ENCODE results near the gene STPG2.
A peak's percentile ranks its signal among the peaks of the same experiment; 100 is the strongest.

Gene STPG2

DNA sequence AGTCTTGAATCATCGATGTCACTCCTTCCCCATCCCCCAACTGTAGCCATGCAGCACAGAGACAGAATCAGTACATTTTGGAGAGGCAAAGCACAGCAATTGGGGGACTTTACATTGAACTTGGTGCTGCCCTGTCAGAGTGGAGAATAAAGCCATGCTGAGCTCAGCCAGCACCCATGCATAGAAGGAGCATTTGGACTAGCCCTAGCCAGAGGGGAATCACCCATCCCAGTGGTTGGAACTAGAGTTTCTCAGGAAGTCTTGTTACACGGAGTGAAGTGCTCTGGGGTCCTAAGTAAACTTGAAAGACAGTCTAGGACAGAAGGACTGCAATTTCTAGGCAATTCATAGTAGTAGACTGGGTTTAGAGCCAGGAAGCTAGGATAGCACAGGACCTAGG is 49.6 kb downstream of the STPG2 start:
- DNase-seq (ENCODE audit: low spot score) = no peak

DNA sequence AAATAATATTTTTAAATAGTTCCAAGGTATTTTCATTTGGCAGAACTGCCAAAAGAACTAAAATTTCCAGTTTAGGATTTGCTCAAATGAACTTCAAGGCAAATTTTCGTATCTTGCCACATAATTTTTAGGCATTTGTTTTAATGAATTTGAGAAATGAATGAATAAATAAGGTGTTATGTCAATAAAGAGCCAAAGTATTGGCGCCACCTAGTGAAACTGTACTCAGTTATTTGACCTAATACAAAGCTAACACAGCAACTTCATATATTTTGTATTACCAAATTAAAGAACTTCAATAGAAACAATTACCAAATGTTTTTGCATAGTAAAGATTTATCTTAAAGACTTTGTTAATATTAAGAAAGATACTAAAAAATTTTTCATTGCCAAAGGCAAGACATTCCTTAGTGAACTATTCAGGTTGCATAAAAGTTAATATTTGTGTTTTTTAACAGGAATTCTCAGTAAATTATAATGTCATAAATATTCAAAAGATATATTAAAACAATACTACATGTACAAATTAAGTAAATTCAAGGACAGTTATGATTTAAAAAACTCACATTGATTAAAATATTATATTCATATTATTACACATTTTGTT is 50.3 kb downstream of the STPG2 start:
- peak; percentile 26 for DNase-seq (ENCODE audit: low spot score)

DNA sequence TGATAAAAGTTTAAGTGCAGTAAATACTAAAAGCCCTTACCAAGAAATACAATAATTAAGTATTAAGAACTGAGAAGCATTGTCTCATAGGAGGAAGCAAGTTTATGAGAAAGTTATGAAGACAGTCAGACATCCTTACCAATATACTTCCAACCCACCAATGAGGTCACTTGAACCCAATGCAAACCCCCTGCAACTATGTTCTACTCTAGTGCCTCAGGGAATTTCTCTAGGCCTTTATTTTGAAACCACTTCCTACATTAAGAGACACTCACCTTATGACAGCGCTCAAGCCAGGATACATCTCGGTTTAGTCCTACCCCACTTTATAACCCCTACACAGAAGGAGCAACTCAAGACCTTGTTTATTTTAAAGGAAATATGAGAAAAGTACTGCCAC is 61.3 kb downstream of the STPG2 start:
- no peak for DNase-seq (ENCODE audit: low spot score)

DNA sequence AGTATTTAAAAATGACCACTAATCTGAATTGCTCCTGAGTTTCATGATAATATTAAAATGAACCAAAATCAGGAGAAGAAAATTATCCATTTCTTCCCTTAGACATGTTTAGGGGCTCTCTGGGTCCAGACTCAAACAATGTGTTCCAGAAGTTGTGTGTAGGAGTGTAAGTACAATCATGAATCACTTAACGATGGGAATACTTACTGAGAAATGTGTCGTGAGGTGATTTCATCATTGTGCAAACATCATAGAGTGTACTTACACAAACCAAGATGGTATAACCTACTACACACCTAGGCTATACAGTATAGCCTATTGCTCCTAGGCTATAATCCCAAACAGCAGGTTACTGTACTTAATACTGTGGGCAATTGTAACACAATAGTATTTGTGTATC is 74.8 kb downstream of the STPG2 start:
- DNase-seq (ENCODE audit: low spot score) = no peak

DNA sequence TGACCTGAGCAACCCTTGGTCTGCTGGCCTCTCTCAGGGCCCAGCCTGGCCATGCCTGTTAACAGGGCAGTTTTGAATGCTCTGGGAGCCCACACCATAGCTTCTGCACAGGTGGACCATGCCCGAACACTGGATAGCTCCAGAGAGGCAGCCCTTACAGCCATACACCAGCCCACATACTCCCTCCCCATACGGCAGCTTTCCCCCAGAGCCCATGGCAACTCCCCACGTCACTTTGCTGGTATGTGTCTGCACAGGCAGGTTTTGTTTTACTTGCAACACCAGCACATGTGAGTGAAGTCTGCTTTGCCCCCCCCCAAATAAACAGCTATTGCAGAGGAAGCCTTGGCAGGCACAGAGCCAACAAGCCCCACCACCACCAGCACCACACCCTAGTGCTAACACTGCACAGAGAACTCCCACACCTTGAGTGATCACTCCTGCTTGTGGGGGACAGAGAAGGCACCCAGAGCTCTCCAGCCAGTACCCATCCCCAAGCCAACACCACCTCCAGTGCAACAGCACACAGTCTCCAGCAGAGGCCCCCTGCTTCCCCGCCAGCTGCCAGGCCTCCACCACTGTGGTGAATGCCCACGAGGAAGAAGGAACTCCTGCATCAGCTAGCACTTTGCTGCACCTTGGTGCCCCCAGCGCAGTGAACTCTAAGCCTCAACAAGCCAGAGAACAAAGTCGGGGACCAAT is 87.3 kb downstream of the STPG2 start:
- no peak for DNase-seq (ENCODE audit: low spot score)

DNA sequence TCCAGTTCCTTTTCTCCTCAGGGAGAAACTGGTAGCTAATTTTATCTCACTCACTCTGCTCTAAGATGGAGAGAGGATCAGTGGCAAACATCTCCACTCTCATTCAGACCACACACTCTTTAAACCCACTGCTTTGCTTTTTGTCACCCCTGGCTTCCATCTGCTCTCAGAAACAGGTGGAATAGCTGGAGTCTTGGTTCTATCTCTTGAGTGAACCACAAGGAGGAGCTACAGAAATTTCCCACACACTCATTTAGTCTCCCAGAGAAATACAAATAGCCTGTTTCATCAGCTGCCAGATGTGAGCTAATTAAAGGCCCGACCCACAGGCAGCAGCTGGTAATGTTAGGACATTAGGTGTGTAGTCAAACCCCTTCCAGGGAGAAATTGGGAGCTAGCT is 96.6 kb downstream of the STPG2 start:
- DNase-seq (ENCODE audit: low spot score) = no peak

DNA sequence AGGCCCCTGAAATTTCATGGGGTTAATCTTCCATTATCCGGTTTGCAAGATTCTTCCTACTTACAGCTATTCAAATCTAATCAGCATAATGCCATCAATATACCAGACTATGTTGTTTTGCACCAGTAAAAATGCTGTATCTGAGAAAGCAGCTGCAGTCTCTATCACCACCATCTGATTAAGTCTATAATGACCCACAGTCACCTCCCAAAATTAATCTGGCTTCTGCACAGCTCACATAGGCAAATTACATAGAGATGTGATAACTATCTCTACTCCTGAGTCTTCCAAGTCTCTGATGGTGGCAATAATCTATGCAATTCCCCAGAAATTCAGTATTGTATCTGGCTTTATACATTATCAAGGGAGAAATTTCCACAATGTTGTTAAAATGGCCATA is 113.2 kb downstream of the STPG2 start:
- no peak for DNase-seq (ENCODE audit: low spot score)

DNA sequence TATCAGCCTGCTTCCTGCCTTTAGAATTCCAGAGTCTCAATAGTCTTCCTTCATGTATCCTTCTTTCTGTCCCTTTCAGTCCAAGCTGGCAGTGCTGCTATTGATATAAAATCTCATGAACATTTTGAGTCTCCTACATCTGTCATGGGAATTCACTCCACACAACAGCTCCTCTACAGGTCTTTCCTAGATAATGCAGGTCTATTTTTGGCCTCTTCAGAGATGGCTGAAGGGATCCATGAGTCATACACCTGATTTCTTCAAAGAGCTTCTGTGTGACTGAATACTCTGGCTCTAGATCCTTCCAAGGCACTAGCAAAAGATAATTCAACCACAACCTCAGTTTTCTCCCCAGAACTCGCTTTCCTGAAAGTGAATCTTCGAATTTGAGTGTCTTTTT is 115.4 kb downstream of the STPG2 start:
- no peak for DNase-seq (ENCODE audit: low spot score)

DNA sequence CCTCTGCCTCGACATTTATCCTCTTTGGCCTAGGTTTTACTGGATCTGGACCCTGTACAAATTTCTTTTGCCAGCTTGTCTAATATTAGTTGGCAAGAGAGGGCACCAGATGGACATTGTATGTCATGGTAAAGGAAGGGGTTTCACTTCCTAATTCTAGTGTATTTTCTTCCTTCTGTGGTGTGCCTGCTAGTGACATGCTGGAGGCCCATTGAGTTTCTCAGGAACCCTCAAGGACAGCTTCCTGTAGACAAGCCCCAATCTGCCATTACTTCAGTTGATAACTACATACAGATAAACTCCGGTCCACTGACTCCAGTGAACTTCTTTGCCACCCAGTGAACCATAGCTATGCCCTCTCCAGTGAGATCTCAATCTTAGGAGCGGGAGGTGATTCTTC is 116.9 kb downstream of the STPG2 start:
- DNase-seq (ENCODE audit: low spot score) = no peak

DNA sequence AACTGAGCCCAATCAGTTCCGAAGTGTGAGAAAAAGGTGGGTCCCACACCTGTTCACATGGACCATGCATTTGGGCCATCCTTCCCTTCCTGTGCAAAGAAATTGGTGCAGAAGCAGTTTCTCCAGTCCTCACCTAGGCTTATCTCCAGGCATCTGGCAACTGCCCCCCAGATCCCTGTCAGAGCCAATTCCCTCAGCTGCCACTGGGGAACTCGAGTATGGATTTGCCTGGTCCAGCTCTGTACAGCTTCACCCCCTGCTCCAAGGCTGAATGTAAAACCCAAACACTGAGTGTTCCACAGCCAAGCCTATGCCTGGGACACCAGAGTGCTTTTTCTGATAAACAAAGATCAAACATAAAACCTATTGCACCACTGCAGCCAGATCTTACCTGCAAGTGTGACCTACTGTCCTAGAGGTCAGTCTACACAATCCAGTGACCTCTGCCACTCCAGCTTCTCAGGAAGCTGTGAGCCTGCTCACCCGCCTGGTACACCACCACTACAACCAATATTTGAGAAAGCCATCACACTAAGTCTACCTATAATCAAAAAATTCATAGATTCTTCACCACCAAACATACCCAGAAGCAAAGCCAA is 136.4 kb downstream of the STPG2 start:
- no peak for DNase-seq (ENCODE audit: low spot score)

DNA sequence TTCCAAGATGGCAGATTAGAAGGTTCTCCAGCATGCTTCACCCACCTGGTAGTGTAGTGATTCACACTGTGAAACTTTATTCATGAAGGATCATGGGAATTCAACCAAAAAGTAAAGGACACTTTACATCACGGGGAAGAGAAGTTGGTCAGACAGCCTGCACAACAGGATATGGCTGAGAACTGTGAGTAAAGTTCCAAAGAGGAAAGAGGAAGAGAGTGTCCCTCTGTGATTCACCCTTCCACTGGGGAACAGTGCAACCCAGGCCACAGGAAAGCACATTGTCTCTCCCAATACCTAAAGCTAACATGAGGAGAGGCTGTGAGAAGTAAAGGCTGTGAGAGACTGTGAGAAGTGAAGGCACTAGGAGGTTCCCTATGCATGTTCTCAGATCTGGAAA is 137.2 kb downstream of the STPG2 start:
- no peak for DNase-seq (ENCODE audit: low spot score)

DNA sequence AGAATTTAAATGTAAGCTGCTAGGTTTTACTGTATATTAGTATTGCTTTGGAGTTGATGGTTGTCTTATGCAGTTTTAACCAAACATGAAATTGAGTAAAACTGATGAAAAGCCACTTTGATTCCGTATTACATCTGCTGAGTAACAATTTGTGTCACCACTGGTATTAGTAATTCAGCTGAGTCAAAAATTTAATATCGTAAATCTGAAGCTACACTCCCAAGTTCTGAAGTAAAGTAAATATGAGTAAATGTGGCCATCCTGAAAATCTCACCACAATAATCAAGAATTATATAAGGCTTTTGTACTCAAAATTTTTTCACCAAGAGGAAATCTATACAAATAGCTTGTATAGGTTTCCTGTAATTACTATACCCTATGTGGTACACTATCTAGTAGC is 142.3 kb downstream of the STPG2 start:
- DNase-seq (ENCODE audit: low spot score) = no peak

DNA sequence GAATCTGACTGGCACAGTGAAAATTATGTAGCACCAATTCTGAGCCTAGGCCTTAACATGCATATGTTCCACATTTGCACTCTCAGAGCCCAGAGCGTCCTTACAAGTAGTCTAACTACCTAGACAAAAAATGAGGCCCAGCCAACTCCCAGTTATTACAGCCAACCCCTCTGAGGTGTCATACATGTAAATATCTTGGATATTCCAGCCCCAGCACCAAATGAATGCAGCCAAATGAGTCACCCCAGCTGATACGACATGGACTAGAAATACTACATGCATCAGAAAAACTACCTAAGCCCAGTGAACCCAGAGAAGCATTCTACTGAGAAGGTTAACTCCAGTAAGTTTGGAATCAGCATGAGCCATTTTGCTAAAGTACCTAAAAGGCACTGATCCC is 145.1 kb downstream of the STPG2 start:
- no peak for DNase-seq (ENCODE audit: low spot score)

DNA sequence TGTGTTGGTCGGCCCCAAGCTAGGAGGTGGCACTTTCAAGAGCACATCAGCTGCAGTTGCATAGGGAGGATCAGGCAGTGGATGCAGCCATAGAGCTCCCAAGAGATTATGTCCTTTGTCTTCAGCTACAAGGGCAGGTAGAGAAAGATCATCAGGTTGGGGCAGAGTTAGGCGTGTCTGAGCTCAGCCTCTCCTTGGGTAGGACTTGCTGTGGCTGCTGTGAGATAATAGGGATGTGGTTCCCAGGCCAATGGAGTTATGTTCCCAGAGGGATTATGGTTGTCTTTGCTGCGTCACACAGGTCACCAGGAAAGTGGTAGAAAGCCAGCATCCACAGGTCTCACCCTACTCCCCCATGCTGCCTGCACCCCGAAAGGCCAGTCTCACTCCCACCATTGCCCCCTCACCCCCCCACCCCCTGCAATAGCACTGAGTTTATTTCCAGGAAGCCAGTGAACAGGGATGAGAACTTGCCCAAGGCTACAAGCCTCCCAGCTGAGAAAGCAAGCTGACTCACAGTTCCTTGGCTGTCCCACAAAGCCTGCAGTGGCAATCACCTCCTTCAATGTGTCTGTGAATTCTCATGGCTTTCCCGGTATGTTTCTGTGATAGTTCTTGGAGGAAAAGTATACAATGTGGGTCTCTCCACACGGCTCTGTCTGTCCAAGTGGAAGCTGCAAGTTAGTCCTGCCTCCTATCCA is 148.4 kb downstream of the STPG2 start:
- DNase-seq (ENCODE audit: low spot score) = no peak

DNA sequence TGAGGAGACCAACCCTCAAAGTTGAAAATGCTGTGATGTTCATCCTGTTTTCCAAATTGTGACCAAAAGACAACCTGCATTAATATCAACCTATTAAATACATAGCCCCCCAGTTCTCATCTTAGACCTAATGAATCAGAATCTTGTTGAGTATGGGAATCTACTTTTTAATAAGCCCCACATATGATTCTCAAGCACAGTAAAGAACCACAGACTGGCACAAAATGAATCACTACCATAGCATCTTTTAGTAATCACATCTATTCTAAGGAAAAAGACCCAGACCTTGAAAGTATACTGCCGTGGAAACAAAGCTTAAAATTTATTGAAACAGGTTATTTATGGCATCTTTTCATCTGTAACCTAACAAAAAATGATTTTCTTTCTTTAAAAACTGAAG is 152.9 kb downstream of the STPG2 start:
- DNase-seq (ENCODE audit: low spot score) = no peak

DNA sequence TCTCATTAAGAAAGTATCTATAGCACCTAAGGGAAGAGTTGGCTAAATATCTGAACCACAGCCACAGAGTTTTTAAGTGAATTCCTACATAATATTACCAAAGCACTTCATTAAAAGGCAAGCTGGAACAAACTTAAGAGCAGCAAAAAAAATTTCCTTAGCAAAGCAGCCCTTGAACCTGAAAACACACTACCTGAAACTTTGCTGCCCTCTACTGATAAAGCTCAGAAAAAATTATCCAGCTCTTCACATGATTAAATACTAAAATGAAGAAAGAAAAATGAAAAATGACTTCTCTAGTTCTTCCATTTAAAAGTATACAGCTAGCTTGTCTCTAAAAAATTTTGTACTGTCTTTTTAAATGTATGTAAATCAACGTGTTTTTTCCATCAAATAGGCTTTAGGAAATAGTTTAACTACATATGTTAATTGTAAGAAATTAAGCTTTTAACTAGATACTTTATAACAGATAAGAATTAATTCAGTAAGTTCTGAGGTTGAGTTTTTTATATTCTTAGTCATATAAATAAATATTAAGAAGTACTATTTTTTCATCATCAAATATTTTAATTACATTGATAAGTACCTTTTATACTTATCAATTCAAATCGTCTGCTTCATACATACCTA is 156.1 kb downstream of the STPG2 start:
- peak; percentile 37 for DNase-seq (ENCODE audit: low spot score)

DNA sequence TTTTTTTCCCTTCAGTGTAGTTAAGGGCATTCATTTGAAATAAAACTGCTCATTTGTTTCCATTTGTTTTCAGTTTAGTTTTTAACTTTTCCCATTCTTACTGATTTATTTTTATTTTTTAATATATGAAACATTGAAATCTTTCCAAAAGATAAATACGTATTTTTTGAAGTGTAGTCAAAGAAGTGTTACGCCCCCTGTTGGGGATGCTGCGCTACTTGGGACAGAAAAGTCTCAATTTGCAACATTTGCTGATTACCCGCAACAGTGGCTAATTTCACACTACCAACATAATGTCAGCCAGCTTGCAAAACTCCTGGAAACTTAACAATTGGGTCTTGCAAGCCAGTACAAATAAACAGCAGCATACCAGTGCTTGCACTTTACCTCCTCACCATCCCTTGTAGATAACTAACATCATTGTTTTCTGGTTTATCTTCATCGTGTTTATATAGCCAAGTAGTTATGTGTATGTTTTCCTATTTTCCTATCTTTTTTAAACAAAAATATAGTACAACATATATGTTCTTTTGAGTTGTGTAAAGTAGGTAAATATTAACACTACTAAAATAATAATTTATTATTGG is 158.6 kb downstream of the STPG2 start:
- no peak for DNase-seq (ENCODE audit: low spot score)

DNA sequence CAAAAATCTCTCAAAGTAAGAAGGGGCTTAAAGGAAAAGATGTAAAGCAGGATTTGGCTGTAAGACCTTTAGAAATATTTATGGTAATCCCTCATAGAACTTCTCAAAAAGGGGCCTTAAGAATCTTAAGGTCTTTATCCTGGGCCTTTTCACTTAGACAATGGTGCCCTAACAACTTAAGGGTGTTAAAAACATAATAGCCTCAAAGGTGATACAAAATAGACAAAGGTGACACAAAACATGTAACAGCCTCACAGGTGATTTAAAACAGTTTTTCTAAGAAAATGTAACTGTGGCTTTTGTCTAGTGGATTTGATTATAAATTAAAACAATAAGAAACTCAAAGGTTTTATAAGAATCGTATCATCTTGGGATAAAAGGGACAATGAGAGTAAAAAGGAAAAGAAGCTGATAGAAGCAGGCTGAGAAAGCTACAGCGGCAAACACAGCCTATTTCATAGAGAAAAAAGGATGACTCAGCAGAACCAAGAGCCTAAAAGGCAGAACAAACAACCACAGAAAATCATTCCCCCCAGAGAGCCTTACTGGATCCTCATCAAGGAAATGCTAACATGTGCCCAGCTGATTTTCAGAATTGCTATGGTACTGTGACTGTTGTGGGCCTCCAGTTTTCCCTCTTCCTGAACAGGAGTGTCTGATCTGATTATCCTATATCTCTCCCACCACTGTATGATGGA is 164.3 kb downstream of the STPG2 start:
- no peak for DNase-seq (ENCODE audit: low spot score)

DNA sequence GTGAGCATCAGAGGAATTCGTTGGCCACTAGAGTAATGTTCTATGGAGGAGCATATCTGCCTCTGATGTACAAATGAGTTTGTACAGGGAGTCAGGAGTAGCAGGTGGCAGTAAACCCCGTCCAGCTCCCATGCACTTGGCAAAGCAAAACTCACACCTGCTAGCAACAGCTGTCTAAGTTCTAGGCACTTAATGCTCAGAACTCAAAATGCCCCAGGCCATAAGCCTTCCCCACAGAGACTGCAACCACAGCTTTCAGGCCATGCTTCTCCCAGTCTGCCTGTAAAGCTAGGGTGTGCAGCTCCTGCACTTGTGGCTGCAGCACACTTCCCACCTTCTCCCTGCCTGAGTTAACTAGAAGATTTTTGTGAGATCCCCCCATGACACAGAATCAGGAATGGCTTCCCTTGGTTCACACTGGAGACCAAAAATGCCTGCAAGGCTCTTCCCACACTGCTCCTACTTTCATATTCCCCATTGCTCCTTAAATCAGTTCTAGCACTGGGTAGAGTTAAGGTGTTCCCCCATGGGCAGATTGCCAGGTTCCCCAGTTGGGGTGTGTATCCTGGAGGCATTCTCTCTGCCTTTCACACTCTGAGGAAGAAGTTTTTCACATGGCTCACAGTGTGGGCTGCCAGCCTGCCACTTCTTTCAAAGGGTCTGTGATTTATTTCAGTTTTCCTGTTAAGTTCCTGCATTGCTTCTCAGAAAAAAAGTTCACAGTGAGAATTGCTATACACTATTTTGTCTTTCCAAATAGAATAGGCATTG is 189.9 kb downstream of the STPG2 start:
- no peak for DNase-seq (ENCODE audit: low spot score)

DNA sequence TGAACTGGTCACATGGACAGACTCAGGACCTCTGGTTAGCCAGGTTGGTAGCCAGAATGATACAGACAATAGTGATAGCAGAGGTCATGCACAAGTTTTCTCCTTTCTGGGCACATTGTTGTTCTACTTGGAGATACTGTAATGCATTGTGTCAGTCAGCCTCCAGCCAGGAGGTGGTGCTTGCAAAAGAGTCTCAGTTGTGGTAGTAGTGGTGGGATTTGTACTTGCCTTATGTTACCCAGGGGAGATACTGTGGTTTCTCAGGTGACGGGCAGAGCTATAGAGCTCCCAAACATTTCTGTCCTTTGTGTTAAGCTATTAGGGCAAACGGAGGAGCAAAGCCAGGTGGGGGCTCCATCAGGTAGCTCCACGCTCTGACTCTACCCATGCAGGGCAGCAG is 190.5 kb downstream of the STPG2 start:
- DNase-seq (ENCODE audit: low spot score) = no peak

DNA sequence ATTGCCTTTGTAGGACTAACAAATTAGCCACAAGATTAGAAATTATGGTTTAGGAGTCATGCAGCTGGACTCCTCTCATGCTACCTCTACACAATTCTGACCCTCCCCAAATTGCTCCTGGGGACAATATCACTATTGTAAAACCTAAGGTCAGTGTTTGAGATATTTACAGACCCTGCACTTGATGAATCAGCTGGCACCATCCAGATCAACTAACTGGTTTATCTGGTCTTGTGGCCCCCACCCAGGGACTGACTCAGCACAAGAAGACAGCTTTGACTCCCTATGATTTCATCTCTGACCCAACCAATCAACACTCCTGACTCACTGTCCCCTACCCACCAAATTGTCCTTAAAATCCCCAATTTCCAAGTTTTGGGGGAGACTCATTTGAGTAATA is 192.4 kb downstream of the STPG2 start:
- no peak for DNase-seq (ENCODE audit: low spot score)
